GM23338 (cell line): ENCODE results near the gene TJAP1. TPM values are rescaled to one million over a fixed set of nuclear protein-coding genes. Genes with fewer than 3 reads are reported as not detected.

ENCODE experiments used
- CREB1 ChIP-seq: fragments of 250-450 bp; sonication (Bioruptor Pico); IDR thresholded peaks from 2 replicates; pipeline ENCODE4 v1.5.0; 2020; ENCODE audit warnings: low read depth, mild to moderate bottlenecking, moderate library complexity
- EZH2 ChIP-seq: fragments of 200-600 bp; sonication (generic); IDR thresholded peaks from one replicate; pipeline ENCODE4 v1.8.0; 2017; ENCODE audit warnings: antibody characterized with exemption, mild to moderate bottlenecking, low read depth; ENCODE audit not compliant: unreplicated experiment
- EZH2phosphoT487 ChIP-seq: fragments of 200-600 bp; sonication (generic); IDR thresholded peaks from one replicate; pipeline ENCODE4 v1.8.1; 2018; ENCODE audit warnings: antibody characterized with exemption; ENCODE audit not compliant: unreplicated experiment
- JUNB ChIP-seq: IDR thresholded peaks from one replicate; pipeline ENCODE4 v1.6.1; 2016; ENCODE audit warnings: antibody characterized with exemption; ENCODE audit not compliant: unreplicated experiment
- POLR2AphosphoS5 ChIP-seq: IDR thresholded peaks from 2 replicates; pipeline ENCODE4 v1.6.1; 2016; ENCODE audit warnings: antibody characterized with exemption, low read depth
- ZNF114 ChIP-seq: fragments of 250-450 bp; sonication (Bioruptor Pico); IDR thresholded peaks from 2 replicates; pipeline ENCODE4 v1.5.0; 2020; ENCODE audit warnings: mild to moderate bottlenecking, moderate library complexity
- ZNF331 ChIP-seq: fragments of 250-450 bp; sonication (Bioruptor Pico); IDR thresholded peaks from 2 replicates; pipeline ENCODE4 v1.5.0; 2020; ENCODE audit warnings: low read depth, mild to moderate bottlenecking, moderate library complexity
- polyA plus RNA-seq: library from polyadenylated mRNA; unstranded; fragments of >200 nt; fragmentation: Nextera tagmentation; extraction: Ambion mirVana; gene quantifications from 2 replicates; pipeline ENCODE4 v1.2.1, GENCODE V29; 2016
- total RNA-seq: library from RNA; depleted of rRNA; stranded (reverse); fragments of >200 nt; shearing (Covaris generic); gene quantifications from 2 replicates; pipeline ENCODE4 v1.2.3, GENCODE V29; 2014
- TF ChIP-seq, protein P1 (sequence below): fragments of 250-450 bp; sonication (Bioruptor Pico); IDR thresholded peaks from 2 replicates; pipeline ENCODE4 v1.5.0; 2020; ENCODE audit warnings: mild to moderate bottlenecking, moderate library complexity
- TF ChIP-seq, protein P2 (sequence below): IDR thresholded peaks from 2 replicates; pipeline ENCODE4 v1.6.1; 2016; ENCODE audit warnings: antibody characterized with exemption
- TF ChIP-seq, protein P3 (sequence below): IDR thresholded peaks from one replicate; pipeline ENCODE4 v1.6.1; 2018; ENCODE audit warnings: antibody characterized with exemption; ENCODE audit not compliant: unreplicated experiment

TJAP1 gene
- total and polyA plus RNA-seq, 2 experiments from 2014 or later = 17.6 to 34.3 TPM

DNA sequence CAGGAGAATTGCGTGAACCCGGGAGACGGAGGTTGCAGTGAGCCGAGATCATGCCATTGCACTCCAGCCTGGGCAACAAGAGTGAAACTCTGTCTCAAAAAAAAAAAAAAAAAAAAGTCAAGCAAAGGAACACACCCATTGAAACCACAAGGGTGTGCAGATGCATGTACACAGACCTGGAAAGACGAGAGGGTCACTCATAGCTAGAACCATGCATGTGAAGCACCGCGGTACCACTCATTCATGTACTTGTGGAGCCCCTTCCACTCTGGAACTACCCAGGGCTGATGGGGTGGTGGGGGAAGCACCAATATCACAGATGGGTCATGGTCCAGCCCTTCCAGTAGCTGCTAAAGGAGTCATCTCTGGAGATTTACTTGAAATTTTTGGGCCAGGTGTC, 7.4 kb upstream of the TJAP1 start (continued):
- TF ChIP-seq, protein P1, sequence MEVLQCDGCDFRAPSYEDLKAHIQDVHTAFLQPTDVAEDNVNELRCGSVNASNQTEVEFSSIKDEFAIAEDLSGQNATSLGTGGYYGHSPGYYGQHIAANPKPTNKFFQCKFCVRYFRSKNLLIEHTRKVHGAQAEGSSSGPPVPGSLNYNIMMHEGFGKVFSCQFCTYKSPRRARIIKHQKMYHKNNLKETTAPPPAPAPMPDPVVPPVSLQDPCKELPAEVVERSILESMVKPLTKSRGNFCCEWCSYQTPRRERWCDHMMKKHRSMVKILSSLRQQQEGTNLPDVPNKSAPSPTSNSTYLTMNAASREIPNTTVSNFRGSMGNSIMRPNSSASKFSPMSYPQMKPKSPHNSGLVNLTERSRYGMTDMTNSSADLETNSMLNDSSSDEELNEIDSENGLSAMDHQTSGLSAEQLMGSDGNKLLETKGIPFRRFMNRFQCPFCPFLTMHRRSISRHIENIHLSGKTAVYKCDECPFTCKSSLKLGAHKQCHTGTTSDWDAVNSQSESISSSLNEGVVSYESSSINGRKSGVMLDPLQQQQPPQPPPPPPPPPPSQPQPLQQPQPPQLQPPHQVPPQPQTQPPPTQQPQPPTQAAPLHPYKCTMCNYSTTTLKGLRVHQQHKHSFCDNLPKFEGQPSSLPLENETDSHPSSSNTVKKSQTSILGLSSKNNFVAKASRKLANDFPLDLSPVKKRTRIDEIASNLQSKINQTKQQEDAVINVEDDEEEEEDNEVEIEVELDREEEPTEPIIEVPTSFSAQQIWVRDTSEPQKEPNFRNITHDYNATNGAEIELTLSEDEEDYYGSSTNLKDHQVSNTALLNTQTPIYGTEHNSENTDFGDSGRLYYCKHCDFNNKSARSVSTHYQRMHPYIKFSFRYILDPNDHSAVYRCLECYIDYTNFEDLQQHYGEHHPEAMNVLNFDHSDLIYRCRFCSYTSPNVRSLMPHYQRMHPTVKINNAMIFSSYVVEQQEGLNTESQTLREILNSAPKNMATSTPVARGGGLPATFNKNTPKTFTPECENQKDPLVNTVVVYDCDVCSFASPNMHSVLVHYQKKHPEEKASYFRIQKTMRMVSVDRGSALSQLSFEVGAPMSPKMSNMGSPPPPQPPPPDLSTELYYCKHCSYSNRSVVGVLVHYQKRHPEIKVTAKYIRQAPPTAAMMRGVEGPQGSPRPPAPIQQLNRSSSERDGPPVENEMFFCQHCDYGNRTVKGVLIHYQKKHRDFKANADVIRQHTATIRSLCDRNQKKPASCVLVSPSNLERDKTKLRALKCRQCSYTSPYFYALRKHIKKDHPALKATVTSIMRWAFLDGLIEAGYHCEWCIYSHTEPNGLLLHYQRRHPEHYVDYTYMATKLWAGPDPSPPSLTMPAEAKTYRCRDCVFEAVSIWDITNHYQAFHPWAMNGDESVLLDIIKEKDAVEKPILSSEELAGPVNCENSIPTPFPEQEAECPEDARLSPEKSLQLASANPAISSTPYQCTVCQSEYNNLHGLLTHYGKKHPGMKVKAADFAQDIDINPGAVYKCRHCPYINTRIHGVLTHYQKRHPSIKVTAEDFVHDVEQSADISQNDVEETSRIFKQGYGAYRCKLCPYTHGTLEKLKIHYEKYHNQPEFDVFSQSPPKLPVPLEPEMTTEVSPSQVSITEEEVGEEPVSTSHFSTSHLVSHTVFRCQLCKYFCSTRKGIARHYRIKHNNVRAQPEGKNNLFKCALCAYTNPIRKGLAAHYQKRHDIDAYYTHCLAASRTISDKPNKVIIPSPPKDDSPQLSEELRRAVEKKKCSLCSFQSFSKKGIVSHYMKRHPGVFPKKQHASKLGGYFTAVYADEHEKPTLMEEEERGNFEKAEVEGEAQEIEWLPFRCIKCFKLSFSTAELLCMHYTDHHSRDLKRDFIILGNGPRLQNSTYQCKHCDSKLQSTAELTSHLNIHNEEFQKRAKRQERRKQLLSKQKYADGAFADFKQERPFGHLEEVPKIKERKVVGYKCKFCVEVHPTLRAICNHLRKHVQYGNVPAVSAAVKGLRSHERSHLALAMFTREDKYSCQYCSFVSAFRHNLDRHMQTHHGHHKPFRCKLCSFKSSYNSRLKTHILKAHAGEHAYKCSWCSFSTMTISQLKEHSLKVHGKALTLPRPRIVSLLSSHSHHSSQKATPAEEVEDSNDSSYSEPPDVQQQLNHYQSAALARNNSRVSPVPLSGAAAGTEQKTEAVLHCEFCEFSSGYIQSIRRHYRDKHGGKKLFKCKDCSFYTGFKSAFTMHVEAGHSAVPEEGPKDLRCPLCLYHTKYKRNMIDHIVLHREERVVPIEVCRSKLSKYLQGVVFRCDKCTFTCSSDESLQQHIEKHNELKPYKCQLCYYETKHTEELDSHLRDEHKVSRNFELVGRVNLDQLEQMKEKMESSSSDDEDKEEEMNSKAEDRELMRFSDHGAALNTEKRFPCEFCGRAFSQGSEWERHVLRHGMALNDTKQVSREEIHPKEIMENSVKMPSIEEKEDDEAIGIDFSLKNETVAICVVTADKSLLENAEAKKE = no peak
- TF ChIP-seq POLR2AphosphoS5 = no peak
- TF ChIP-seq, protein P2, sequence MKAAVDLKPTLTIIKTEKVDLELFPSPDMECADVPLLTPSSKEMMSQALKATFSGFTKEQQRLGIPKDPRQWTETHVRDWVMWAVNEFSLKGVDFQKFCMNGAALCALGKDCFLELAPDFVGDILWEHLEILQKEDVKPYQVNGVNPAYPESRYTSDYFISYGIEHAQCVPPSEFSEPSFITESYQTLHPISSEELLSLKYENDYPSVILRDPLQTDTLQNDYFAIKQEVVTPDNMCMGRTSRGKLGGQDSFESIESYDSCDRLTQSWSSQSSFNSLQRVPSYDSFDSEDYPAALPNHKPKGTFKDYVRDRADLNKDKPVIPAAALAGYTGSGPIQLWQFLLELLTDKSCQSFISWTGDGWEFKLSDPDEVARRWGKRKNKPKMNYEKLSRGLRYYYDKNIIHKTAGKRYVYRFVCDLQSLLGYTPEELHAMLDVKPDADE = no peak
- no peak for TF ChIP-seq ZNF331 (CRISPR knock-in tag)
- TF ChIP-seq, protein P3, sequence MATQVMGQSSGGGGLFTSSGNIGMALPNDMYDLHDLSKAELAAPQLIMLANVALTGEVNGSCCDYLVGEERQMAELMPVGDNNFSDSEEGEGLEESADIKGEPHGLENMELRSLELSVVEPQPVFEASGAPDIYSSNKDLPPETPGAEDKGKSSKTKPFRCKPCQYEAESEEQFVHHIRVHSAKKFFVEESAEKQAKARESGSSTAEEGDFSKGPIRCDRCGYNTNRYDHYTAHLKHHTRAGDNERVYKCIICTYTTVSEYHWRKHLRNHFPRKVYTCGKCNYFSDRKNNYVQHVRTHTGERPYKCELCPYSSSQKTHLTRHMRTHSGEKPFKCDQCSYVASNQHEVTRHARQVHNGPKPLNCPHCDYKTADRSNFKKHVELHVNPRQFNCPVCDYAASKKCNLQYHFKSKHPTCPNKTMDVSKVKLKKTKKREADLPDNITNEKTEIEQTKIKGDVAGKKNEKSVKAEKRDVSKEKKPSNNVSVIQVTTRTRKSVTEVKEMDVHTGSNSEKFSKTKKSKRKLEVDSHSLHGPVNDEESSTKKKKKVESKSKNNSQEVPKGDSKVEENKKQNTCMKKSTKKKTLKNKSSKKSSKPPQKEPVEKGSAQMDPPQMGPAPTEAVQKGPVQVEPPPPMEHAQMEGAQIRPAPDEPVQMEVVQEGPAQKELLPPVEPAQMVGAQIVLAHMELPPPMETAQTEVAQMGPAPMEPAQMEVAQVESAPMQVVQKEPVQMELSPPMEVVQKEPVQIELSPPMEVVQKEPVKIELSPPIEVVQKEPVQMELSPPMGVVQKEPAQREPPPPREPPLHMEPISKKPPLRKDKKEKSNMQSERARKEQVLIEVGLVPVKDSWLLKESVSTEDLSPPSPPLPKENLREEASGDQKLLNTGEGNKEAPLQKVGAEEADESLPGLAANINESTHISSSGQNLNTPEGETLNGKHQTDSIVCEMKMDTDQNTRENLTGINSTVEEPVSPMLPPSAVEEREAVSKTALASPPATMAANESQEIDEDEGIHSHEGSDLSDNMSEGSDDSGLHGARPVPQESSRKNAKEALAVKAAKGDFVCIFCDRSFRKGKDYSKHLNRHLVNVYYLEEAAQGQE = no peak
- no peak for TF ChIP-seq EZH2phosphoT487
- TF ChIP-seq EZH2 = no peak
- no peak for TF ChIP-seq ZNF114 (CRISPR knock-in tag)
- TF ChIP-seq JUNB = no peak
- TF ChIP-seq CREB1 (CRISPR knock-in tag) = no peak
